Activated naive CD8-positive, alpha-beta T cell treated with anti-CD3 and anti-CD28 coated beads for 36 hours (primary cell): ENCODE measurements around the gene CDKN2A. TPM values are rescaled to one million over a fixed set of nuclear protein-coding genes. Genes with fewer than 3 reads are reported as not detected.

Source experiments
- DNase-seq: peaks from one replicate; pipeline ENCODE4 v3.0.0; 2021
- H3K27ac Mint-ChIP-seq: one replicate; pipeline ENCODE4 v1.8.0; 2022; ENCODE audit warnings: mild to moderate bottlenecking, moderate library complexity, mixed read lengths
- H3K27me3 Mint-ChIP-seq: one replicate; pipeline ENCODE4 v1.8.0; 2022; ENCODE audit warnings: mild to moderate bottlenecking, mixed read lengths
- H3K36me3 Mint-ChIP-seq: one replicate; pipeline ENCODE4 v1.8.0; 2021; ENCODE audit warnings: mild to moderate bottlenecking, mixed read lengths
- H3K4me1 Mint-ChIP-seq: one replicate; pipeline ENCODE4 v1.8.0; 2021; ENCODE audit warnings: mixed read lengths
- H3K4me3 Mint-ChIP-seq: one replicate; pipeline ENCODE4 v1.8.0; 2022; ENCODE audit warnings: mild to moderate bottlenecking, moderate library complexity, mixed read lengths
- H3K9me3 Mint-ChIP-seq: one replicate; pipeline ENCODE4 v1.8.0; 2022; ENCODE audit warnings: mixed read lengths
- total RNA-seq, 2 experiments: library from RNA; stranded (reverse); gene quantifications; one replicate each; pipeline ENCODE4 v1.2.3, GENCODE V29; 2021

Gene CDKN2A
- total RNA-seq, 2 experiments from 2014 or later: 0.97 to 1.5 TPM

DNA sequence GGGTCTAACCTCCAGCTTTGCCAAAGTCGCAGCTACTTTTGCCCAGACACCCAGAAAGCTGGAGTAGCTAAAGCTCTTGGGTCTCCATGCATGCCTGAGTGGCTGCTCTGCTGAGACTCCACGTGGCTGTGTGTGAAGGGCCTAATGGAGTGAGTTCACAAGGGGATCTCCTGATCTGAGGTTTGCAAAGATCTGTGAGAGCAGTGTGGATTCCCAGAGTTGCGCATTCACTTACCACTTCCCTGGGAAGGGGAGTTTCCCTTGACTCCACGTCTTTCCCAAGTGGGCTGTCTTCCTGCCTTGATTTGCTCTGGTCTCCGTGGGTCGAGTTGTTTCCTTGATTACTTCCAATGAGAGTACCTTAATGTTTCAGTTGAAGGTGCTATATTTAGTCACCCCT is 32.5 kb upstream of the CDKN2A start:
- Mint-ChIP-seq H3K27ac (no peak overlapping the region), H3K9me3 (peaks cover 3% of the 10 kb centered on the region), H3K4me1 (peaks cover 5% of the 10 kb centered on the region)

DNA sequence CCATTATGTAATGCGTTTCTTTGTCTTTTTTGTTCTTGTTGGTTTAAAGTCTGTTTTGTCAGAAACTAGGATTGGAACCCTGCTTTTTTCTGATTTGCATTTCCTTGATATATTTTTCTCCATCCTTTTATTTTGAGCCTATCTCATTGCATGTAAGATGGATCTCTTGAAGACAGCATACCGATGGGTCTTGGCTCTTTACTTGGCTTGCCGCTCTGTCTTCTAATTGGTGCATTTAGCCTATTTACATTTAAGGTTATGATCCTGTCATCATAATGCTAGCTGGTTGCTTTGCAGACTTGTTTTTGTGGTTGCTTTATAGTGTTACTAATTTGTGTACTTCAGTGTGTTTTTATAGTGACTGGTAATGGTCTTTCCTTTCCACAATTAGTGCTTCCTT is 28.2 kb upstream of the CDKN2A start:
- no peak overlapping the region for H3K27ac Mint-ChIP-seq
- H3K36me3 Mint-ChIP-seq: peaks cover 3% of the 10 kb centered on the region
- peaks cover 64% of the 10 kb centered on the region for H3K27me3 Mint-ChIP-seq
- no peak overlapping the region for H3K4me3 Mint-ChIP-seq
- no peak for DNase-seq
- no peaks in the 10 kb centered on the region for H3K4me1 Mint-ChIP-seq
- peaks cover 14% of the 10 kb centered on the region for H3K9me3 Mint-ChIP-seq

More for the DNA sequence above, 32.5 kb upstream of the CDKN2A start:
- Mint-ChIP-seq H3K36me3 (no peaks in the 10 kb centered on the region), H3K27me3 (peaks cover 43% of the 10 kb centered on the region), H3K4me3 (no peak overlapping the region)
- DNase-seq: no peak

GRCh38 chr9:22010866-22011625 is 16.9 kb upstream of the CDKN2A start:
- peak; percentile 18 for DNase-seq

DNA sequence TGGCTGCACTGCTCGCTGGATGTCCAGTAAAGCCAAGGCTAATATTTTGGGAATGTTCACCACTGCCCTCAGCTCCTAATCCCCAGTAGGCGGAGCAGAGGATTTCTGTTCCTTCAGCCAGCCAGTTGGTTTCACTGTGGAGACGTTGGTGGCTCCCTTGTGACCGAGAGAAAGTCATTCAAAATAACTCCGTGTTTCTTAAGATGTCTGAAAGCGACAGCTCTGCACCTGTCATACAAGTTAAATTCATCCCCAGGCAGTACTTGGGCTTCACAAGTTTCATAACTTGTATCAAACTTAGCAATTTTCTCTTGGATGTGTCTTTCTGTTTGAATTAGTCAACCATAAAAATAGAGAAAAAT is 15.3 kb upstream of the CDKN2A start:
- DNase-seq: no peak
- H3K27me3 Mint-ChIP-seq: peaks cover 81% of the 10 kb centered on the region
- no peaks in the 10 kb centered on the region for H3K9me3 Mint-ChIP-seq
- H3K4me3 Mint-ChIP-seq: peak overlapping the region; percentile 76
- peaks cover 17% of the 10 kb centered on the region for H3K4me1 Mint-ChIP-seq
- H3K27ac Mint-ChIP-seq: no peak overlapping the region
- no peaks in the 10 kb centered on the region for H3K36me3 Mint-ChIP-seq

More at GRCh38 chr9:22010866-22011625, 16.9 kb upstream of the CDKN2A start:
- Mint-ChIP-seq H3K9me3 (no peaks in the 10 kb centered on the region), H3K27me3 (peaks cover 65% of the 10 kb centered on the region), H3K27ac (no peak overlapping the region), H3K4me3 (no peak overlapping the region), H3K4me1 (peaks cover 9% of the 10 kb centered on the region), H3K36me3 (no peaks in the 10 kb centered on the region)

DNA sequence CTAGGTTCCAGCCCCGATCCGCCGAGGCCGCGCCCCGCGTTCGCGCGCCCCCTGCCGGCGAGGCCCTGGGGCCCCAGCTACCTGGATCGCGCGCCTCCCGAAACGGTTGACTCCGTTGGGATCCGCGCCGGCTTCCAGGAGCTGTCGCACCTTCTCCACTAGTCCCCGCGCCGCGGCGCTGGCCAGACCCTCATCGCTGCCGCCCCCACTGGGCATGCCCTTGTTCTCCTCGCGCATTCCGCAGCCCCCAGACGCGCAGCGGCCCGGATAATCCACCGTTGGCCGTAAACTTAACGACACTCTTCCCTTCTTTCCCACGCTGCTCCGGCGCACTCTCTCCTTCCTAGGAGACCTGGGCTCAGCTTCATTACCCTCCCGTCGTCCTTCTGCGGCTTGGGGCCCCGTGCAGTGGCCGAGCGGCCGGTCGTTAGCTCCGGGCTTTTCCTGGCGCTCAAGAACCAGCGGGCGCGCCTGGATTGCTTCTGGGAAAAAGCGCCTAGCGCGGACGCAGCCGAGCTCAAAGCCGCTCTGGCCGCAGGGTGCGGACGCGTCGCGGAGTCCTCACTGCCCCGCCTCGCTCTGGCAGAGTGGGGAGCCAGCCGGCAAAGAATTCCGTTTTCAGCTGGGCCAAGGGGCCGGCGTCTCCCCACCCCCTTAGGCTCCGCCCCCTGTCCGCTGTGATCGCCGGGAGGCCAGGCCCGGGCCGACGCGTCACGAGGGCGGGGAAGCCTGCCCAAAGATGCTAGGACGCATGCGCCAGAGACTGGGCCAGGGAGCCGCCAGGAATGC is 14.7 kb upstream of the CDKN2A start, which contains the start of gene CDKN2B:
Gene CDKN2B (minus strand): TSS at position 589 of the 789 bp plus-strand sequence. CDS start 352 bp downstream, at position 237.
- H3K27ac Mint-ChIP-seq: no peak within 1 kb of the TSS
- H3K4me1 Mint-ChIP-seq: peaks cover 17% of the 10 kb centered on the region
- H3K9me3 Mint-ChIP-seq: no peaks in the 10 kb centered on the region
- no peaks in the 10 kb centered on the region for H3K36me3 Mint-ChIP-seq
- H3K27me3 Mint-ChIP-seq: peaks cover 86% of the 10 kb centered on the region
- H3K4me3 Mint-ChIP-seq: peak within 1 kb of the TSS; percentile 76
- peak; percentile 74 for DNase-seq

DNA sequence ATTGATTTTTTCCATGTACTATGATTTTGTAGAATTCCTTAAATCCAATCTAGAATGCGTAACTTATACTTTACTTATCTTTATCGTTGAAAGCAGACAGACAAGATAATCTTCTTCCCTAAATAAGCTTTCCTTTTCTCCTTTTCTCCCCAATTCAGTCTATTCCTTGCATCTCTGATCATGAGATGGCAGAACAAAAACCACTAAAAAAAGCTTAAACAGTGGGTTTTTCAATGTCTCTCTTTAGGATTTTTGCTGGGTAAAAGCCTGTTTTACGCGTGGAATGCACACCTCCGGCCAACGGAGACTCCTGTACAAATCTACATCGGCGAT is 14.2 kb upstream of the CDKN2A start:
- no peaks in the 10 kb centered on the region for H3K9me3 Mint-ChIP-seq
- H3K4me3 Mint-ChIP-seq: peak overlapping the region; percentile 57
- no peaks in the 10 kb centered on the region for H3K36me3 Mint-ChIP-seq
- H3K27me3 Mint-ChIP-seq: peaks cover 91% of the 10 kb centered on the region
- H3K27ac Mint-ChIP-seq: no peak overlapping the region
- H3K4me1 Mint-ChIP-seq: peaks cover 17% of the 10 kb centered on the region
- DNase-seq: no peak

DNA sequence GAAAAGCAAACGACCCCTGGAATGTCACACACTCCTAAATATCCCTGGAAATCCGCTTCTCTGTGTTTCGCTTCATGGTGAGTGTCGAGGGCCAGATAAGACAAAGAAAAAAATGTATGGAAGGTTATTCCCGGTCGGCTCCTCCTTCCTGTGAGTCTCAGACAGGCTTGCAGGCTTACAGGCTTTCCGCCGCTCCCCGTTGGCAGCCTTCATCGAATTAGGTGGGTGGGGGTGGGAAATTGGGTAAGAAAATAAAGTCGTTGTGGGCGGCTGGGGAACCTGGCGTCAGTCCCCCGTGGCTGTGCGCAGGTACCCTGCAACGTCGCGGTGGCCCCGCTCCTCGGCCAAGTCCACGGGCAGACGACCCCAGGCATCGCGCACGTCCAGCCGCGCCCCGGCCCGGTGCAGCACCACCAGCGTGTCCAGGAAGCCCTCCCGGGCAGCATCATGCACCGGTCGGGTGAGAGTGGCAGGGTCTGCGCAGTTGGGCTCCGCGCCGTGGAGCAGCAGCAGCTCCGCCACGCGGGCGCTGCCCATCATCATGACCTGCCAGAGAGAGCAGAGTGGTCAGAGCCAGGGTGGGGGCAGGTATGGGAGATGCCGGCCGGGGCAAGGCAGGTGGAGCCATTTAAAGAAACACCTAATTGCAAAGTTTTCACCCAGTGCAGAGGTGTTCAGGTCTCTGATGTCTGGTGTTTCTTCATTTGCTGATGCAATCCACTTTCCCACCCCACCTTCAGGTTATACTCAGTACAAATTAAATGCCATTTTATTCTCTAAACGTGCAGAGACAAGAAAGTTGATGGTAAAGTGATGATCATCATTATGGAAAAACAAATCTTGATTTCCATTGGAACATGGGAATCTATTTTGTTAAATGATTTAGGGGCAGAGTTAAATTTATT is 11.8 kb upstream of the CDKN2A start:
- Mint-ChIP-seq H3K36me3 (no peaks in the 10 kb centered on the region), H3K4me1 (peaks cover 17% of the 10 kb centered on the region), H3K27me3 (peaks cover 96% of the 10 kb centered on the region), H3K27ac (no peak overlapping the region), H3K4me3 (no peak overlapping the region), H3K9me3 (no peaks in the 10 kb centered on the region)
- DNase-seq: no peak

GRCh38 chr9:22005021-22005701 is 11.0 kb upstream of the CDKN2A start:
- Mint-ChIP-seq H3K9me3 (no peaks in the 10 kb centered on the region), H3K4me3 (peak overlapping the region; percentile 6), H3K27ac (no peak overlapping the region), H3K27me3 (peaks cover 94% of the 10 kb centered on the region), H3K36me3 (no peaks in the 10 kb centered on the region), H3K4me1 (peaks cover 17% of the 10 kb centered on the region)
- no peak for DNase-seq

DNA sequence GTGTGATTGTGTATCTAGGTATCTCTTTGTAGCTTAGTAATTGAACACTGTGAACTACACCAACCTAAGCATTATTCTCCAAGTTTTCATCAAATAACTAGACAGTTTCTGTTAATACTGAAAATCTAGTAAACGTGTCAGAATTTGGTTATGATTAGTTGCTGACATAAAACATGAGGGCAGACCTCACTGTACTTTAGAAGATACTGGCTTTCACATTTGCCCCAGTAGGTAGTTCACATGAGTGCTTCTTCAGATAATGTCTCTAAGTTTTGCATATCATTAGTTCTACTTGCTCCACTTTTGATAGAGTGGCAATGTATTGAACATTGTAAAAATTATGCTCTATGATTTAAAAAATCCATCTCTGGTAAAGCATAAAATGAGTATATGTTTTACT is 7.8 kb upstream of the CDKN2A start:
- Mint-ChIP-seq H3K4me3 (no peak overlapping the region), H3K27me3 (peaks cover 91% of the 10 kb centered on the region), H3K36me3 (no peaks in the 10 kb centered on the region)

DNA sequence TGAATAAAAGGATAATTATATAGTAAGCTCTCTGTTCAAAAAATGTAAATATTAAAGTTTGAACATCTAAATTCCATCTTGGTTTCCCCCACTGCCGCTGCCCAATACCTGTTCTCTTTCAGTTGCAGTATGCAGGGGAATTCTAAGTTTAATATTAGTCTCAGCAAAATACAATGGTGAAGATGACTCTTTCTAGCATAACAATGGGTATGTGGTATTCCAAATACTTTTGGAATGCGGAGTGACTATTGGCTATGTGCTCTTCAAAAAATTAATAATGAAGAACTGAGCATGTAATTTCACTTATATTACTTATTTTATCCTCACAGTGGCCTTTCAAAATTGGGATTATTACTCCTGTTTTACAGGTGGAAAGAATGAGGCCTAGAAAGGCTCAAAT is 3.8 kb upstream of the CDKN2A start:
- DNase-seq: no peak
- Mint-ChIP-seq H3K36me3 (peaks cover 3% of the 10 kb centered on the region), H3K27ac (no peak overlapping the region), H3K4me1 (peaks cover 6% of the 10 kb centered on the region), H3K27me3 (peaks cover 82% of the 10 kb centered on the region), H3K4me3 (no peak overlapping the region), H3K9me3 (peaks cover 7% of the 10 kb centered on the region)

More for the DNA sequence above, 7.8 kb upstream of the CDKN2A start:
- DNase-seq: no peak
- H3K9me3 Mint-ChIP-seq: no peaks in the 10 kb centered on the region
- H3K27ac Mint-ChIP-seq: no peak overlapping the region
- H3K4me1 Mint-ChIP-seq: peaks cover 9% of the 10 kb centered on the region

GRCh38 chr9:21997480-21997879 is 3.3 kb upstream of the CDKN2A start:
- Mint-ChIP-seq H3K27me3 (peaks cover 76% of the 10 kb centered on the region), H3K9me3 (peaks cover 7% of the 10 kb centered on the region)

GRCh38 chr9:21996858-21997257 is 2.7 kb upstream of the CDKN2A start:
- DNase-seq: no peak
- peaks cover 70% of the 10 kb centered on the region for H3K27me3 Mint-ChIP-seq
- H3K4me1 Mint-ChIP-seq: peaks cover 6% of the 10 kb centered on the region
- H3K36me3 Mint-ChIP-seq: peaks cover 3% of the 10 kb centered on the region
- H3K27ac Mint-ChIP-seq: no peak overlapping the region
- H3K9me3 Mint-ChIP-seq: peaks cover 7% of the 10 kb centered on the region
- no peak overlapping the region for H3K4me3 Mint-ChIP-seq

More at GRCh38 chr9:21997480-21997879, 3.3 kb upstream of the CDKN2A start:
- Mint-ChIP-seq H3K36me3 (peaks cover 3% of the 10 kb centered on the region), H3K4me3 (no peak overlapping the region), H3K27ac (no peak overlapping the region), H3K4me1 (peaks cover 6% of the 10 kb centered on the region)
- DNase-seq: no peak

DNA sequence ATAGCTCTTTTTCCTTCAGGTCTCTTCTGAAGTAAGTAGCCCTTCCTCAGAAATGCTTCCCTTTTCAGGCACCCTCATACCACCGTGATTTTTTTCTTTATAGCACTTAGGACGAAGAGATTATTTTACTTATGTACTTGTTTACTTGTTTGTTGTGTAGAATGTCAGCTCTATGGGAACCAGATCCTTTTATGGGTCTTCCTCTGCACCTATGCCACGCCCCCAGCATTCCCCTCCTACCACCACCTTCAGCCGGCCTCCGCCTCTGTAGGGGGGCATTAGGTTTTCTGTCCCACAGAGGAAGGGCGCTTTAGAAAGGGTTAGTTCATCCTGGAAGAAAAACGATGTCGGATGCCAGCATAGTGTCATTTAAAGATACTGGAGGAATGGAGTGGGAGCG is 2.2 kb upstream of the CDKN2A start:
- peak overlapping the region; percentile 93 for H3K4me3 Mint-ChIP-seq
- peaks cover 67% of the 10 kb centered on the region for H3K27me3 Mint-ChIP-seq
- peaks cover 6% of the 10 kb centered on the region for H3K4me1 Mint-ChIP-seq
- peaks cover 3% of the 10 kb centered on the region for H3K36me3 Mint-ChIP-seq
- peaks cover 7% of the 10 kb centered on the region for H3K9me3 Mint-ChIP-seq
- no peak overlapping the region for H3K27ac Mint-ChIP-seq
- no peak for DNase-seq

- DNase-seq: no peak
- Mint-ChIP-seq H3K27ac (peak overlapping the region; percentile 17), H3K27me3 (peaks cover 66% of the 10 kb centered on the region), H3K4me3 (peak overlapping the region; percentile 93), H3K36me3 (peaks cover 3% of the 10 kb centered on the region), H3K4me1 (peaks cover 6% of the 10 kb centered on the region), H3K9me3 (peaks cover 7% of the 10 kb centered on the region)
Observed at GRCh38 chr9:21995666-21996398, 1.6 kb upstream of the CDKN2A start.
